Measurements from ENCODE around the gene EFNA5.
A peak's percentile ranks its signal among the peaks of the same experiment; 100 is the strongest.

Gene EFNA5

GRCh38 chr5:107388141-107388861, 282.4 kb downstream of the EFNA5 start:
- DNase-seq (ENCODE audit: low read depth) = peak; percentile 85
- H3K4me3 ChIP-seq (replicated peaks; ENCODE audit: low read depth, low read length) = no peak overlapping the region
- no peak for TF ChIP-seq CTCF (IDR thresholded peaks at IDR 0.05; ENCODE audit: low read length, missing control alignments)

- H3K4me3 ChIP-seq (replicated peaks; ENCODE audit: low read depth, low read length) = no peak overlapping the region
- DNase-seq (ENCODE audit: low read depth) = no peak
- TF ChIP-seq CTCF (IDR thresholded peaks at IDR 0.05; ENCODE audit: low read length, missing control alignments) = no peak
These were observed 283.1 kb downstream of the EFNA5 start for GRCh38 chr5:107387526-107388140.

GRCh38 chr5:107385708-107386107, 285.0 kb downstream of the EFNA5 start:
- no peak for TF ChIP-seq CTCF (IDR thresholded peaks at IDR 0.05; ENCODE audit: low read length, missing control alignments)
- no peak for DNase-seq (ENCODE audit: low read depth)

GRCh38 chr5:107384256-107384655, 286.5 kb downstream of the EFNA5 start:
- no peak for TF ChIP-seq CTCF (IDR thresholded peaks at IDR 0.05; ENCODE audit: low read length, missing control alignments)
- H3K4me3 ChIP-seq (replicated peaks; ENCODE audit: low read depth, low read length) = no peak overlapping the region

More at GRCh38 chr5:107385708-107386107, 285.0 kb downstream of the EFNA5 start:
- no peak overlapping the region for H3K4me3 ChIP-seq (replicated peaks; ENCODE audit: low read depth, low read length)

GRCh38 chr5:107383414-107383813, 287.3 kb downstream of the EFNA5 start:
- no peak for TF ChIP-seq CTCF (IDR thresholded peaks at IDR 0.05; ENCODE audit: low read length, missing control alignments)
- H3K4me3 ChIP-seq (replicated peaks; ENCODE audit: low read depth, low read length) = no peak overlapping the region

More at GRCh38 chr5:107384256-107384655, 286.5 kb downstream of the EFNA5 start:
- no peak for DNase-seq (ENCODE audit: low read depth)

GRCh38 chr5:107381189-107381856, 289.4 kb downstream of the EFNA5 start:
- no peak for TF ChIP-seq CTCF (IDR thresholded peaks at IDR 0.05; ENCODE audit: low read length, missing control alignments)
- peak; percentile 80 for DNase-seq (ENCODE audit: low read depth)
- H3K4me3 ChIP-seq (replicated peaks; ENCODE audit: low read depth, low read length) = no peak overlapping the region

More at GRCh38 chr5:107383414-107383813, 287.3 kb downstream of the EFNA5 start:
- DNase-seq (ENCODE audit: low read depth) = no peak
